Measurements from ENCODE around the gene PSMD9.

Gene PSMD9

DNA sequence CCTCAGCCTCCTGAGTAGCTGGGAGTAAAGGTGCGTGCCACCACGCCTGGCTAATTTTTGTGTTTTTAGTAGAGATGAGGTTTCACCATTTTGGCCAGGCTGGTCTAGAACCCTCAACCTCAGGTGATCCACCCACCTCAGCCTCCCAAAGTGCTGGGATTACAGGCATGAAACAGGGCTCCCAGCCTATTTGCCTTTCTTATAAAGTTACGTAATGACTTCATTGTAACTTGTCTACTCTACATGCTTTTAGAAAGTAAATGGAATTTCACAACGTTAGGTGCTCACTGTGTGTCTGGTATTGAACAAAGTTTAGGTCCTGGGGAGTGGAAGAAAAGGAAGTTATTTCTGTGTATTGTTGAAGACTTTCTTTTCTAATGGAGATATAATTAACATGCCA lies 42.3 kb downstream of the PSMD9 start:
- H3K27ac ChIP-seq = no peak overlapping the region
- TF ChIP-seq, protein P1, sequence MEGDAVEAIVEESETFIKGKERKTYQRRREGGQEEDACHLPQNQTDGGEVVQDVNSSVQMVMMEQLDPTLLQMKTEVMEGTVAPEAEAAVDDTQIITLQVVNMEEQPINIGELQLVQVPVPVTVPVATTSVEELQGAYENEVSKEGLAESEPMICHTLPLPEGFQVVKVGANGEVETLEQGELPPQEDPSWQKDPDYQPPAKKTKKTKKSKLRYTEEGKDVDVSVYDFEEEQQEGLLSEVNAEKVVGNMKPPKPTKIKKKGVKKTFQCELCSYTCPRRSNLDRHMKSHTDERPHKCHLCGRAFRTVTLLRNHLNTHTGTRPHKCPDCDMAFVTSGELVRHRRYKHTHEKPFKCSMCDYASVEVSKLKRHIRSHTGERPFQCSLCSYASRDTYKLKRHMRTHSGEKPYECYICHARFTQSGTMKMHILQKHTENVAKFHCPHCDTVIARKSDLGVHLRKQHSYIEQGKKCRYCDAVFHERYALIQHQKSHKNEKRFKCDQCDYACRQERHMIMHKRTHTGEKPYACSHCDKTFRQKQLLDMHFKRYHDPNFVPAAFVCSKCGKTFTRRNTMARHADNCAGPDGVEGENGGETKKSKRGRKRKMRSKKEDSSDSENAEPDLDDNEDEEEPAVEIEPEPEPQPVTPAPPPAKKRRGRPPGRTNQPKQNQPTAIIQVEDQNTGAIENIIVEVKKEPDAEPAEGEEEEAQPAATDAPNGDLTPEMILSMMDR (conservative IDR thresholded peaks at IDR 0.05) = no peak

DNA sequence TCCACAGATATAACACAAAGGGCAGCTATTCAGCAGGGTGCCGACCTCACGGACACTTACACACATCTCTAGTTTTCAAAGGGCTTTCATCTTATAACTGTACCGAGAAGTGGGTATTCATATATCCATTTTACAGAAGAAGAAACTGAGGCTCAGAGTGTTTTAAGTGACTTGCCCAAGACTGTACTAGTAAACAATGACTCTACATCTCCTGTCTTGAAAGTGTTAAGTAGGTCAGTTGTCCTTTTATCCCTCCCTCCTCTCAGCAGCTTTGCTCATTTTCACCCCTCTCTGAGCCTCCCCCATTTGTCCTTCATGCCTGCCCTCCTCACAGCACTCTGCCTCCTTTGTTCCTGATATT lies 43.6 kb downstream of the PSMD9 start:
- H3K27ac ChIP-seq = no peak overlapping the region
- TF ChIP-seq, protein P1 (conservative IDR thresholded peaks at IDR 0.05) = no peak

DNA sequence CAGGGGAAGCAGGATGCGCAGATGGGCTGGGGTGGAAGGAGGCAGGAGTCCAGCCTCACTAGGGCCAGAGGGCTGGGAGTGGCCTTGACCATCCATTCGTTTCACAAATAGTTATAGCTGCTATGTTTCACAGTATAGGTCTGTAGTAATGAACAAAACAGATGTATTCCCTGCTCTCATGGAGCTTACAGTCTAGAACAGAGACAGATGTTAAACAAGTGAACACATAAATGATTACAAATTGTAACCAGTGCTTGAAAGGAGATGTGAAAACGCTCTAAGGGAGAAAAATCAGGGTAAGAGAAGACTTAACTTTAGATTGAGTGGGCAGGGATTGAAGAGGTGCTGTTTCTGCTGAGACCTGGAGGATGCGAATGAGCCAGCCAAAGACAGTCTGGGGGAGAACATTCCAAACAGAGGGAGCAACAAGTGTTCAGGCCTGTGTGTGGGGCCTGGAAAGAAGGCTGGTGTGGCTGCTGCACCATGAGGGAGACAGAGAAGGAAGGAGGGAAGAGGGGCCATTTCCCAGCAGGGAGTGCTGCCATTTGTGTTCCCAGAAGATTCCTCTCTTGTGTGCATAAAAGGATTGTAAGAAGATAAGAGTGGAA lies 44.4 kb downstream of the PSMD9 start:
- TF ChIP-seq, protein P1 (conservative IDR thresholded peaks at IDR 0.05) = no peak
- no peak overlapping the region for H3K27ac ChIP-seq

DNA sequence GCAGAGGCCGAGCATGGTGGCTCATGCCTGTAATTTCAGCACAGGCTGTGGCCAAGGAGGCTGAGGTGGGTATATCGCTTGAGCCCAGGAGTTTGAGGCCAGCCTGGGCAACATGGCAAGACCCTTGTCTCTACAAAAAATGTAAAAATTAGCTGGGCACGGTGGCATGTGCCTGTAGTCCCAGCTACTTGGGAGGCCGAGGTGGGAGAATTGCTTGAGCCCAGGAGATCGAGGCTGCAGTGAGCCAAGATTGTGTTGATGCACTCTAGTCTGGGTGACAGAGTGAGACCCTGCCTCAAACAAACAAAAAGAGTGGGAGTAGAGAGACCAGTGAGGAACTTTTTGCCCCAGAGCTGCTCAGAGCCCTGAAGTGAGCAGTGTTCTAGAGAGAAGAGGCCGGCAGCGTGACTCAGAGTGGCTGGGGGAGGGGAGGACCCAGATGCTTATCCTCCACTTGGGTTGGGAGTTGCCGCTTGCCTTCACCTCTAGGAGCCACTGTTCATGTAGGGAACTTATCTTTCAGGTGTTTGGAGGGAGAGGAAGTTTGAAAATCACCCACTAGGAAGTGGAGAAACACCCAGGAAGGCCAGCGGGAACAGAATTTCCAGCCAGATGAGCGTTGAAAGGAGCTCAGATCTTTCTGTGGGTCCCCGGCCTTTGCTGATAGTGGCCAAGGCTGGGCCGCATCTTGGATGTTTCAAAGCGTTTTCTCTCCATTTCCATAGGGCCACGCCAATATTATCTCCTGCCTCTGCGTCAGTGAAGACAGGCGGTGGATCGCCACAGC lies 45.1 kb downstream of the PSMD9 start:
- H3K27ac ChIP-seq = no peak overlapping the region
- TF ChIP-seq, protein P1 (conservative IDR thresholded peaks at IDR 0.05) = no peak

DNA sequence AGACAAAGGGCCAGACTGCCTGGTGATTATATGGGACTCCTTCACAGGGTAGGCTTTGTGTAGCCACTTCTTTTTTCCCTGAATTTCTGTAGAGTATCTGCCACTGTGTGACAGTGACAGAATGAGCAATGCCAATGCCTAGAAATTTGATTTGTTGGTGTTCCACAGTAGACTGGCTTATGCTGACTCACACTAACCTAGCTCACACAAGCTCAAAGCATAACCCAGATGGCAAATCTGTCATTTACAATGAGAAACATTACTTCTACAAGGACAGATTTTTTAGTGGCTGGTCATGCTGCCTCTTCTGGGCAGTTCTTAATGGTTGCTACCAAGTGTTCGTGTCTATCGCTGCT lies 45.7 kb downstream of the PSMD9 start:
- TF ChIP-seq, protein P1 (conservative IDR thresholded peaks at IDR 0.05) = no peak
- H3K27ac ChIP-seq = no peak overlapping the region

DNA sequence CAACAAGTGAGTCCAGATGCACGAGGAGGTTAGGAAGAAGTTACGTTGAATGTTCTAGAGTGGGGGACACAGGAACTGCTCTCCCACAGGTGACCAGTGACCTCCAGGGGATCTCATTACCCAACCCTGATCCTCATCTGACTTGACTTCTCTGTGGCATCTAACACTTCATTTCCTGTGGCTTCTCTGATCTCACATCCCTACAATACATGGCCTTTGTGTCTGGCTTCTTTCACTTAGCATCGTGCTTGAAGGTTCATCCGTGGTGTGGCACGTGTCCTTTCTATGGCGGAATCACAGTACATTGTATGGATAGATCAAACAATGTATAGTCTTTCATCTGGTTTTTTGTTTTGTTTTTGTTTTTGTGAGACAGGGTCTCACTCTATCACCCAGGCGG lies 49.1 kb downstream of the PSMD9 start:
- TF ChIP-seq, protein P1 (conservative IDR thresholded peaks at IDR 0.05) = no peak
- no peak overlapping the region for H3K27ac ChIP-seq

DNA sequence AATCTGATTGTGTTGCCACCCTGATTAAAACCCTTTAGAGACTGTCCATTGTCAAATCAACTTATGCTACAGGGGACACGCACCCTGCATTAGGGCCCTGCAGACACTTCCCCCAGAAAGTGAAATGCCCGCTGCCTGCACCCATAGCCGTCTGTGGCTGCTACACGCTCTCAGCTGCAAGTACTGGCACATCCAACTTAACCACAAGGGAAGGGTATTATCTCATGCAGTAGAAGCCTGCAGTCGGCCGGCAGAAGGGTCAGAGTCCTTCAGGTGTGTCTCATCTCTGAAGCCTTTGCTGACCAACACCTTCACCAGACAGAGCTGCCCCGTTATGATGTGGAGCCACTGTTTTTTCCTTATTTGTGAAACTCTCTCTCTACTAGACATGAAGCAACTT lies 50.6 kb downstream of the PSMD9 start:
- TF ChIP-seq, protein P1 (conservative IDR thresholded peaks at IDR 0.05) = no peak
- no peak overlapping the region for H3K27ac ChIP-seq
